Measurements from ENCODE around the gene LOC101059915.
"Not testable (repeated sequence)": the region's sequence is repeated elsewhere in the genome, so short reads cannot be mapped to it uniquely, and the experiment has no call there.

Gene LOC101059915

GRCh38 chrX:71640002-71640401, 27.3 kb upstream of the LOC101059915 start:
- DNase-seq (ENCODE audit: low spot score), result no peak

GRCh38 chrX:71644406-71644805, 22.9 kb upstream of the LOC101059915 start:
- not testable (repeated sequence) for DNase-seq (ENCODE audit: low spot score)

- no peak for DNase-seq (ENCODE audit: low spot score)
These were observed 16.9 kb upstream of the LOC101059915 start for GRCh38 chrX:71650333-71650969.

GRCh38 chrX:71652405-71652804, 14.9 kb upstream of the LOC101059915 start:
- DNase-seq (ENCODE audit: low spot score), result peak; percentile 36

GRCh38 chrX:71653344-71653743, 14.0 kb upstream of the LOC101059915 start:
- DNase-seq (ENCODE audit: low spot score), result no peak

GRCh38 chrX:71657267-71657666, 10.1 kb upstream of the LOC101059915 start:
- no peak for DNase-seq (ENCODE audit: low spot score)

- no peak for DNase-seq (ENCODE audit: low spot score)
These were observed 8.0 kb upstream of the LOC101059915 start for GRCh38 chrX:71659342-71659741.

- no peak for DNase-seq (ENCODE audit: low spot score)
These were observed 7.4 kb upstream of the LOC101059915 start for GRCh38 chrX:71659959-71660358.

- no peak for DNase-seq (ENCODE audit: low spot score)
These were observed 6.6 kb upstream of the LOC101059915 start for GRCh38 chrX:71660562-71661416.

- DNase-seq (ENCODE audit: low spot score), result no peak
These were observed 5.4 kb upstream of the LOC101059915 start for GRCh38 chrX:71661919-71662318.

- DNase-seq (ENCODE audit: low spot score), result not testable (repeated sequence)
These were observed 4.7 kb upstream of the LOC101059915 start for GRCh38 chrX:71662654-71663053.

GRCh38 chrX:71663238-71663637, 4.1 kb upstream of the LOC101059915 start:
- not testable (repeated sequence) for DNase-seq (ENCODE audit: low spot score)

GRCh38 chrX:71664202-71664601, 3.1 kb upstream of the LOC101059915 start:
- DNase-seq (ENCODE audit: low spot score), result peak; percentile 43

GRCh38 chrX:71664889-71665491, 2.4 kb upstream of the LOC101059915 start:
- no peak for DNase-seq (ENCODE audit: low spot score)

GRCh38 chrX:71665747-71666146, 1.6 kb upstream of the LOC101059915 start:
- DNase-seq (ENCODE audit: low spot score), result no peak

- no peak for DNase-seq (ENCODE audit: low spot score)
These were observed 814 bp upstream of the LOC101059915 start for GRCh38 chrX:71666240-71667223.

GRCh38 chrX:71668248-71668595, 876 bp downstream of the LOC101059915 start:
- DNase-seq (ENCODE audit: low spot score), result no peak

- DNase-seq (ENCODE audit: low spot score), result no peak
These were observed 2.1 kb downstream of the LOC101059915 start for GRCh38 chrX:71669492-71669891.

GRCh38 chrX:71669947-71670346, 2.6 kb downstream of the LOC101059915 start:
- not testable (repeated sequence) for DNase-seq (ENCODE audit: low spot score)

- DNase-seq (ENCODE audit: low spot score), result no peak
These were observed 3.9 kb downstream of the LOC101059915 start for GRCh38 chrX:71671043-71671780.

GRCh38 chrX:71671938-71672337, 4.6 kb downstream of the LOC101059915 start:
- no peak for DNase-seq (ENCODE audit: low spot score)
